Testis (tissue), 2 donors: ENCODE results near the gene ZCCHC14.

Experiments used
- CTCF ChIP-seq, 3 experiments: fragments of 450-650 bp in 2 of 3; fragments of 200-600 bp in 1 of 3; sonication (generic) in 1 of 3; IDR thresholded peaks; one replicate each; pipeline ENCODE4 v1.5.1; 2016 to 2019; ENCODE audit warnings: antibody characterized with exemption in 3 of 3, mild to moderate bottlenecking in 2 of 3, moderate library complexity in 1 of 3
- POLR2A ChIP-seq: fragments of 450-650 bp; IDR thresholded peaks from one replicate; pipeline ENCODE4 v1.6.1; 2017; ENCODE audit warnings: antibody characterized with exemption, mild to moderate bottlenecking, moderate library complexity

GRCh38 chr16:87395181-87395842 is 97.5 kb downstream of the ZCCHC14 start:
- TF ChIP-seq CTCF (IDR thresholded peaks at IDR 0.05) (no peak), POLR2A (no peak)
